GM10248 (cell line): Measurements from ENCODE around the gene MKKS.

Experiments used
- CTCF ChIA-PET: fragments of 300-600 bp; sonication (Branson Sonifier 250); formaldehyde crosslinking; extraction: SDS; loops from one replicate; lab custom pipeline; 2021; ENCODE audit warnings: antibody characterized with exemption; lab: Yijun Ruan, JAX
- POLR2A ChIA-PET: fragments of 350-650 bp; sonication (Branson Sonifier 250); formaldehyde crosslinking; extraction: SDS; loops from one replicate; lab custom pipeline; 2020; ENCODE audit warnings: antibody characterized with exemption; lab: Yijun Ruan, JAX
- DNase-seq: peaks from one replicate; pipeline ENCODE4 v3.0.0; 2012; ENCODE audit errors: extremely low spot score
- TF ChIP-seq, protein P1 (sequence below): IDR thresholded peaks from 2 replicates; pipeline ENCODE4 v1.5.1; 2012; ENCODE audit warnings: mild to moderate bottlenecking, low read depth; ENCODE audit errors: extremely low read depth, missing control alignments, control extremely low read depth

The MKKS gene

GRCh38 chr20:10381477-10381876 is 52.5 kb downstream of the MKKS start:
- ChIA-PET CTCF (interaction anchor here (1.4 to 1.5 kb wide), 2 partner anchors 10 to 29 kb away, joined by 4 read pairs; no protein-coding TSS in a partner anchor), POLR2A (no interaction called here)
- no peak for DNase-seq
- TF ChIP-seq, protein P1, sequence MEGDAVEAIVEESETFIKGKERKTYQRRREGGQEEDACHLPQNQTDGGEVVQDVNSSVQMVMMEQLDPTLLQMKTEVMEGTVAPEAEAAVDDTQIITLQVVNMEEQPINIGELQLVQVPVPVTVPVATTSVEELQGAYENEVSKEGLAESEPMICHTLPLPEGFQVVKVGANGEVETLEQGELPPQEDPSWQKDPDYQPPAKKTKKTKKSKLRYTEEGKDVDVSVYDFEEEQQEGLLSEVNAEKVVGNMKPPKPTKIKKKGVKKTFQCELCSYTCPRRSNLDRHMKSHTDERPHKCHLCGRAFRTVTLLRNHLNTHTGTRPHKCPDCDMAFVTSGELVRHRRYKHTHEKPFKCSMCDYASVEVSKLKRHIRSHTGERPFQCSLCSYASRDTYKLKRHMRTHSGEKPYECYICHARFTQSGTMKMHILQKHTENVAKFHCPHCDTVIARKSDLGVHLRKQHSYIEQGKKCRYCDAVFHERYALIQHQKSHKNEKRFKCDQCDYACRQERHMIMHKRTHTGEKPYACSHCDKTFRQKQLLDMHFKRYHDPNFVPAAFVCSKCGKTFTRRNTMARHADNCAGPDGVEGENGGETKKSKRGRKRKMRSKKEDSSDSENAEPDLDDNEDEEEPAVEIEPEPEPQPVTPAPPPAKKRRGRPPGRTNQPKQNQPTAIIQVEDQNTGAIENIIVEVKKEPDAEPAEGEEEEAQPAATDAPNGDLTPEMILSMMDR: peak; percentile 31

- ChIA-PET CTCF (interaction anchor here (1.2 kb wide), 1 partner anchor 46 kb away, joined by 3 read pairs; no protein-coding TSS in a partner anchor), POLR2A (no interaction called here)
- DNase-seq: no peak
- TF ChIP-seq, protein P1: no peak
Observed at GRCh38 chr20:10379761-10380160, 54.3 kb downstream of the MKKS start.

- ChIA-PET POLR2A (no interaction called here), CTCF (no interaction called here)
- no peak for DNase-seq
- TF ChIP-seq, protein P1: no peak
Observed at GRCh38 chr20:10376270-10377075, 57.5 kb downstream of the MKKS start.

DNA sequence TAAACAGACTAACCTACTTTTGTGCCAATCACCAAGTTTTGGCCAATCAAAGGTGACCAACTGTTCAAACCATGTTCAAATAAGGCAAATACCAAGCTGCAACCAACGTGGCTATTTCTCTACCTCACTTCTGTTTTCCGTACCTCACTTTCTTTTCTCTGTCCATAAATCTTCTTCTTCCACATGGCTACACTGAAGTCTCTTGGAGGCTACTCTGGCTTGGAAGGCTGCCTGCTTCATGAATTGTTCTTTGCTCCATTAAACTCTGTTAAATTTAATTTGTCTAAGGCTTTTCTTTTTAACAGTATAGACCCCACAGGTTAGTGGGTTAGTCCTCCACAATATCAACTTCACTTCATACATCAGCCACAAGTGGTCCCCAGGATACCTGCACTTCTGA is 58.8 kb downstream of the MKKS start:
- TF ChIP-seq, protein P1: no peak
- no peak for DNase-seq
- CTCF ChIA-PET: interaction anchor here (0.9 to 1.7 kb wide), 2 partner anchors 8 to 50 kb away, joined by 3 read pairs; no protein-coding TSS in a partner anchor
- POLR2A ChIA-PET: no interaction called here

DNA sequence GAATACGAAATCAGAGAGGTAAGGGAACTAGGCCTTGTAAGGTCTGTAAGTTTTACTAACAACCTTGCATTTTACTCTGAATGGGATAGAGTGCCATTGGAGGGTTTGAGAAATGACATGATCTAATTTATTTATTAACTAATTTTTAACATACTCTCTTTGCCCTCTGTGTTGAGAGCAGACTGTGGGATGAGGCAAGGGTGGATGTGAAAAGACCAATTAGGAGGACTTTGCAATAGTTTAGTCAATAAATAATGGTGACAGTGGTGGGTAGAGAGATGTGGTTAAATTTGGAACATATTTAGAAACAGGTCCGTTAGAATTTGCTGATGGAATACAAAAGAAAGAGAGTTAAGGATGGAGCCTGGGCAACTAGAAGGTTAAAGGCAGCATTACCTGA is 60.0 kb downstream of the MKKS start:
- POLR2A ChIA-PET: no interaction called here
- TF ChIP-seq, protein P1: no peak
- CTCF ChIA-PET: interaction anchor here (0.9 to 1.7 kb wide), 2 partner anchors 9 to 51 kb away, joined by 3 read pairs; no protein-coding TSS in a partner anchor
- DNase-seq: no peak

DNA sequence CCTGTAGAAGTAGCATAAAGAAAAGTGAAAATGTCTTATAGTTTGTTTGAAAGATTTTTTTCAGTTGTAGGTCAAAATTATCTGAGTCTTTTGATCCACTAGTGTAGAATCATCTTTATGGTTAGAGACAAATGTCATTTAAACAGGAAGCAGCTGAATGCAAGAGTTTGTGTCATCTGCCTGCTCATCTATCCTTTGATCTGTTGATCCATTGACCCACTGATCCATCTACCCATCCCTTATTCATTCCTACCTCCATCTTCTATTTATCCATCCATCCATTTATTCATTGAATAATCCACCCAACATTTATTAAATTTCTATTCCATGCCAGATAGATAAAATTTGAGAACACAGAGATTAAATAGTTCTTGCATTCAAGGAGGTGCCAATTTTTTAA is 62.6 kb downstream of the MKKS start:
- no peak for DNase-seq
- TF ChIP-seq, protein P1: no peak
- ChIA-PET POLR2A (no interaction called here), CTCF (no interaction called here)
